Breast epithelium (tissue), 4 donors: ENCODE data around the gene RRP36. TPM values are rescaled to one million over a fixed set of nuclear protein-coding genes. Genes with fewer than 3 reads are reported as not detected.

Experiments used
- DNase-seq, 2 donors: peaks; one replicate each; pipeline ENCODE4 v3.0.0-alpha.2; 2019; ENCODE audit warnings: low spot score in 2 of 2
- H3K27ac ChIP-seq, 2 donors: fragments of 200-600 bp; sonication (generic) in 1 of 2; one replicate each; pipeline ENCODE4 v1.5.1; 2016 to 2019; ENCODE audit warnings: mild to moderate bottlenecking in 1 of 2
- H3K27me3 ChIP-seq, 2 donors: fragments of 200-600 bp; sonication (generic) in 1 of 2; one replicate each; pipeline versions ENCODE4 v1.5.1 to v1.6.0; 2017 to 2019; ENCODE audit warnings: control low read depth in 1 of 2, mild to moderate bottlenecking in 1 of 2
- H3K36me3 ChIP-seq: fragments of 200-600 bp; one replicate; pipeline ENCODE4 v1.5.1; 2019
- H3K4me1 ChIP-seq, 2 donors: fragments of 200-600 bp; sonication (generic); one replicate each; pipeline ENCODE4 v1.5.1; 2016 to 2019; ENCODE audit warnings: control low read depth in 1 of 2
- H3K4me3 ChIP-seq, 3 donors: fragments of 200-600 bp; sonication (generic); 1 replicate in 2 of 3; 2 replicates in 1 of 3; pipeline ENCODE4 v1.5.1; 2016 to 2019; ENCODE audit warnings: mild to moderate bottlenecking in 3 of 3, moderate library complexity in 2 of 3
- H3K9me3 ChIP-seq, 2 donors: fragments of 200-600 bp; sonication (generic) in 1 of 2; one replicate each; pipeline ENCODE4 v1.5.1; 2016 to 2019; ENCODE audit warnings: control low read depth in 1 of 2
- CTCF ChIP-seq, 3 donors: fragments of 450-650 bp; IDR thresholded peaks; one replicate each; pipeline ENCODE4 v1.5.1; 2016 to 2017; ENCODE audit warnings: antibody characterized with exemption in 3 of 3, mild to moderate bottlenecking in 3 of 3, moderate library complexity in 3 of 3
- POLR2A ChIP-seq: fragments of 450-650 bp; IDR thresholded peaks from one replicate; pipeline ENCODE4 v1.6.1; 2016; ENCODE audit warnings: antibody characterized with exemption, mild to moderate bottlenecking, moderate library complexity
- POLR2AphosphoS5 ChIP-seq, 3 donors: sonication (generic); formaldehyde crosslinking; IDR thresholded peaks; one replicate each; pipeline ENCODE4 v1.6.1; 2017; ENCODE audit warnings: antibody characterized with exemption in 3 of 3
- intact Hi-C: fragments of 100-400 bp; cut with DNase I; formaldehyde crosslinking; loops from one replicate; pipeline ENCODE4 v1.15.1; 2023; ENCODE audit warnings: low total_unique reads
- total RNA-seq, 3 donors: library from RNA; depleted of rRNA; stranded (reverse); fragments of >200 nt; gene quantifications; one replicate each; pipeline ENCODE4 v1.1.0, GENCODE V29; 2016

The RRP36 gene
- total RNA-seq, 3 donors from 2014 or later, result 48.8 to 69.2 (median 56.3) TPM

GRCh38 chr6:42984924-42985475, 36.4 kb upstream of the RRP36 start:
- H3K4me3 ChIP-seq, result peak overlapping the region; percentile 88 to 92 (median 90)
- no peaks in the 10 kb centered on the region for H3K9me3 ChIP-seq
- H3K4me1 ChIP-seq, result peaks cover under 1 to 7% of the 10 kb centered on the region in 2 donors
- H3K36me3 ChIP-seq, result no peaks in the 10 kb centered on the region
- H3K27me3 ChIP-seq, result no peaks in the 10 kb centered on the region
- peak overlapping the region; percentile 85 to 92 for H3K27ac ChIP-seq
- TF ChIP-seq POLR2A, result no peak
- no peak for TF ChIP-seq POLR2AphosphoS5 (IDR thresholded peaks at IDR 0.05)
- TF ChIP-seq CTCF (IDR thresholded peaks at IDR 0.05), result no peak
- intact Hi-C loops, result loop anchor here (10.0 kb wide), 1 partner anchor 1050 kb away; no protein-coding TSS in a partner anchor
- DNase-seq, result no peak

DNA sequence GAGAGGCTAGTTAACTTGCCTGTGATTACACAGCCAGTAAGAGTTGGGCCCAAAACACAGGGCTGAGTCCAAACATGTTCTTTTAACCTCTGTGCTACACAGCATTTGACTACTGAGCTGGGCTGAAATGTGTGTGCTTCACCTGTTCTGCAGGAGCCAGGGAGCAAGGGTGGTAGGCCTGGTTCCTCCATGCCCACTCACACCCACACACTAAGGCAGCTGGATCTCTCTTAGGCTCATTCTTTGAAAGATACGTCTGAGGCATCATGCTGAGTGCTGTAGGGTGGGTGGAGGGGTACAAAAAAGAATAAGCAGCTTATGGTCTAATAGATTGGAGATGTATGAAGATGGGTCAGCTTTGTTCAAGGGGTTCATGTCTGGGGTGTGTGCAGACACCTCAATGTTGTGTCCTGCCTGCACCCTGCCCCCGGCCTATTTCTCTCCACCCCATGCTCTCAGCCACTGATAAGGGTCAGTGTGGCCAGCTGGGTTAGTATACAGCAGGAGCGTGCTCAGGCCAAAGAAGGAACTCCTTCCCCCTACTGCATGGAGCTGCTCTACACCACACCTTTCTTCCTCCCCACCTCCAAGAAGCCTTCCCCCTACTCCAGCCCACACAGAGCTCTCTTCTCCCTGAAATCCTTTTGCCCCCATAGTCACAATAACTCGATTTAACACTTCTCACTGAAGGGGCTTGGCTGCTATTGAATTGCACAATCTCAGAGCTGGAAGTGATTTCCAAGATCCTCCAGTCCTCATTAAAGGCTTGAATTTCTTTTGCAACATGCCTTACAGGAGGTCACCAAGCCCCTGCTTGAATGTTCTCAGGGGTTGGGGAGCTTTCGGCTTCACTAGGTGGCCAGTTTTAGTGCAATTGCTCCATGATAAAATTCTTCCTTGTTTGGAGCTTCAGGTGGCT, 33.6 kb upstream of the RRP36 start:
- no peaks in the 10 kb centered on the region for H3K9me3 ChIP-seq
- H3K4me3 ChIP-seq, result peak overlapping the region in 1 of 3 donors; percentile 15
- no peak for DNase-seq
- peak overlapping the region in 1 of 2 donors; percentile 75 for H3K27ac ChIP-seq
- H3K27me3 ChIP-seq, result no peaks in the 10 kb centered on the region
- TF ChIP-seq POLR2A (no peak), POLR2AphosphoS5 (IDR thresholded peaks at IDR 0.05) (no peak), CTCF (IDR thresholded peaks at IDR 0.05) (no peak)
- H3K36me3 ChIP-seq, result no peaks in the 10 kb centered on the region
- peaks cover 0 to 7% of the 10 kb centered on the region in 2 donors for H3K4me1 ChIP-seq
- intact Hi-C loops, result loop anchor here (10.0 kb wide), 1 partner anchor 1053 kb away; no protein-coding TSS in a partner anchor

GRCh38 chr6:42988486-42989020, 32.9 kb upstream of the RRP36 start:
- intact Hi-C loops, result loop anchor here (10.0 kb wide), 1 partner anchor 1054 kb away; no protein-coding TSS in a partner anchor
- Histone ChIP-seq H3K27me3 (no peaks in the 10 kb centered on the region), H3K4me1 (peaks cover 0 to 7% of the 10 kb centered on the region in 2 donors), H3K4me3 (no peak overlapping the region), H3K36me3 (no peaks in the 10 kb centered on the region), H3K9me3 (no peaks in the 10 kb centered on the region), H3K27ac (no peak overlapping the region)
- no peak for DNase-seq
- TF ChIP-seq POLR2AphosphoS5 (IDR thresholded peaks at IDR 0.05) (no peak), CTCF (IDR thresholded peaks at IDR 0.05) (no peak), POLR2A (no peak)

GRCh38 chr6:42989923-42990322, 31.5 kb upstream of the RRP36 start:
- Histone ChIP-seq H3K4me3 (no peak overlapping the region), H3K27ac (no peak overlapping the region), H3K36me3 (no peaks in the 10 kb centered on the region), H3K4me1 (peaks cover 0 to 7% of the 10 kb centered on the region in 2 donors), H3K9me3 (no peaks in the 10 kb centered on the region), H3K27me3 (no peaks in the 10 kb centered on the region)
- intact Hi-C loops, result loop anchor here (10.0 kb wide), 1 partner anchor 1055 kb away; no protein-coding TSS in a partner anchor
- no peak for DNase-seq
- TF ChIP-seq CTCF (IDR thresholded peaks at IDR 0.05) (no peak), POLR2AphosphoS5 (IDR thresholded peaks at IDR 0.05) (no peak), POLR2A (no peak)
